ENCODE measurements around the gene HSPA1A. TPM values are rescaled to one million over a fixed set of nuclear protein-coding genes. Genes with fewer than 3 reads are reported as not detected.

The HSPA1A gene
- polyA plus RNA-seq, 1 donor from 2014 or later, result 49.5 TPM

Other genes with a start within 250 kb of the HSPA1A start
- 16.3 TPM for gene LTA, start 243.3 kb upstream of the HSPA1A start, polyA plus RNA-seq
- gene TNF, start 240.0 kb upstream of the HSPA1A start, polyA plus RNA-seq, result 6.4 TPM
- 2,767 TPM for gene LTB, start 233.1 kb upstream of the HSPA1A start, polyA plus RNA-seq
- 20.5 TPM for gene LST1, start 229.3 kb upstream of the HSPA1A start, polyA plus RNA-seq
- gene NCR3, start 222.5 kb upstream of the HSPA1A start, polyA plus RNA-seq, result 140 TPM
- gene AIF1, start 200.3 kb upstream of the HSPA1A start, polyA plus RNA-seq, result 5.6 TPM
- gene PRRC2A, start 194.8 kb upstream of the HSPA1A start, polyA plus RNA-seq, result 14.3 TPM
- 30.9 TPM for gene BAG6, start 162.9 kb upstream of the HSPA1A start, polyA plus RNA-seq
- gene APOM, start 159.6 kb upstream of the HSPA1A start, polyA plus RNA-seq, result 8.5 TPM
- gene C6orf47, start 154.8 kb upstream of the HSPA1A start, polyA plus RNA-seq, result 28.1 TPM
- gene GPANK1, start 150.5 kb upstream of the HSPA1A start, polyA plus RNA-seq, result 24.1 TPM
- gene CSNK2B, start 149.5 kb upstream of the HSPA1A start, polyA plus RNA-seq, result 268 TPM
- 0.49 TPM for gene LY6G5B, start 145.6 kb upstream of the HSPA1A start, polyA plus RNA-seq
- 3.2 TPM for gene LY6G5C, start 134.5 kb upstream of the HSPA1A start, polyA plus RNA-seq
- gene ABHD16A, start 112.2 kb upstream of the HSPA1A start, polyA plus RNA-seq, result 40.1 TPM
- 0.95 TPM for gene LY6G6F, start 108.7 kb upstream of the HSPA1A start, polyA plus RNA-seq
- not detected for gene LY6G6D, start 100.2 kb upstream of the HSPA1A start, polyA plus RNA-seq
- not detected for gene LY6G6C, start 93.8 kb upstream of the HSPA1A start, polyA plus RNA-seq
- gene MPIG6B, start 92.2 kb upstream of the HSPA1A start, polyA plus RNA-seq, result 1.8 TPM
- gene DDAH2, start 86.2 kb upstream of the HSPA1A start, polyA plus RNA-seq, result 119 TPM
- gene CLIC1, start 79.0 kb upstream of the HSPA1A start, polyA plus RNA-seq, result 861 TPM
- 4.2 TPM for gene MSH5, start 75.5 kb upstream of the HSPA1A start, polyA plus RNA-seq
- gene SAPCD1, start 52.9 kb upstream of the HSPA1A start, polyA plus RNA-seq, result not detected
- gene VWA7, start 38.2 kb upstream of the HSPA1A start, polyA plus RNA-seq, result 2.6 TPM
- 83.0 TPM for gene VARS1, start 19.8 kb upstream of the HSPA1A start, polyA plus RNA-seq
- gene LSM2, start 8.6 kb upstream of the HSPA1A start, polyA plus RNA-seq, result 100 TPM
- 1.2 TPM for gene HSPA1L, start 260 bp upstream of the HSPA1A start, polyA plus RNA-seq
- 5.7 TPM for gene HSPA1B, start 12.2 kb downstream of the HSPA1A start, polyA plus RNA-seq
- 25.0 TPM for gene NEU1, start 47.3 kb downstream of the HSPA1A start, polyA plus RNA-seq
- gene SLC44A4, start 63.5 kb downstream of the HSPA1A start, polyA plus RNA-seq, result not detected
- 49.3 TPM for gene EHMT2, start 82.2 kb downstream of the HSPA1A start, polyA plus RNA-seq
- not detected for gene ZBTB12, start 86.5 kb downstream of the HSPA1A start, polyA plus RNA-seq
- gene C2, start 112.2 kb downstream of the HSPA1A start, polyA plus RNA-seq, result not detected
- gene CFB, start 130.6 kb downstream of the HSPA1A start, polyA plus RNA-seq, result not detected
- 51.3 TPM for gene NELFE, start 143.4 kb downstream of the HSPA1A start, polyA plus RNA-seq
- 12.7 TPM for gene SKIC2, start 143.6 kb downstream of the HSPA1A start, polyA plus RNA-seq
- gene DXO, start 156.6 kb downstream of the HSPA1A start, polyA plus RNA-seq, result 16.2 TPM
- gene C4A, start 166.5 kb downstream of the HSPA1A start, polyA plus RNA-seq, result 0.23 TPM
- not detected for gene C4B, start 199.3 kb downstream of the HSPA1A start, polyA plus RNA-seq
- not detected for gene CYP21A2, start 222.9 kb downstream of the HSPA1A start, polyA plus RNA-seq